Cardiac fibroblast (primary cell): ENCODE data around the gene HSD17B4.
"Not testable (repeated sequence)": the region's sequence is repeated elsewhere in the genome, so short reads cannot be mapped to it uniquely, and the experiment has no call there.

Source experiments
- DNase-seq, 2 donors: peaks; one replicate each; pipeline versions ENCODE4 v3.0.0 to v3.0.0-alpha.2; 2010; ENCODE audit warnings: low read depth in 2 of 2
- H3K4me3 ChIP-seq, 2 donors: replicated peaks in 1 of 2; 1 replicate in 1 of 2; 2 replicates in 1 of 2; pipeline ENCODE4 v1.5.1; 2011; ENCODE audit warnings: low read depth in 2 of 2, low read length in 2 of 2, mild to moderate bottlenecking in 2 of 2, moderate library complexity in 1 of 2
- CTCF ChIP-seq: IDR thresholded peaks from one replicate; pipeline ENCODE4 v1.5.1; 2011; ENCODE audit warnings: low read depth, mild to moderate bottlenecking, low read length, inconsistent platforms

HSD17B4 gene

GRCh38 chr5:119512277-119512676 lies 60.0 kb downstream of the HSD17B4 start:
- no peak overlapping the region for H3K4me3 ChIP-seq
- TF ChIP-seq CTCF, result no peak
- no peak for DNase-seq

GRCh38 chr5:119515192-119515591 lies 62.9 kb downstream of the HSD17B4 start:
- H3K4me3 ChIP-seq, result no peak overlapping the region
- no peak for TF ChIP-seq CTCF
- peak; percentile 31 to 60 for DNase-seq

GRCh38 chr5:119517115-119517514 lies 64.8 kb downstream of the HSD17B4 start:
- DNase-seq, result not testable (repeated sequence)

GRCh38 chr5:119521232-119521631 lies 68.9 kb downstream of the HSD17B4 start:
- no peak for DNase-seq

More at GRCh38 chr5:119517115-119517514, 64.8 kb downstream of the HSD17B4 start:
- not testable (repeated sequence) for H3K4me3 ChIP-seq

GRCh38 chr5:119522841-119523240 lies 70.5 kb downstream of the HSD17B4 start:
- TF ChIP-seq CTCF, result no peak
- DNase-seq, result no peak

More at GRCh38 chr5:119521232-119521631, 68.9 kb downstream of the HSD17B4 start:
- H3K4me3 ChIP-seq, result no peak overlapping the region
- TF ChIP-seq CTCF, result no peak

GRCh38 chr5:119524485-119524884 lies 72.2 kb downstream of the HSD17B4 start:
- no peak for TF ChIP-seq CTCF
- no peak overlapping the region for H3K4me3 ChIP-seq
- peak in 1 of 2 donors; percentile 28 for DNase-seq

More at GRCh38 chr5:119522841-119523240, 70.5 kb downstream of the HSD17B4 start:
- no peak overlapping the region for H3K4me3 ChIP-seq

- DNase-seq, result peak in 1 of 2 donors; percentile 48
- no peak for TF ChIP-seq CTCF
Observed at GRCh38 chr5:119527351-119527750, 75.1 kb downstream of the HSD17B4 start.

More at GRCh38 chr5:119527351-119527750, 75.1 kb downstream of the HSD17B4 start:
- H3K4me3 ChIP-seq, result no peak overlapping the region
